CD8-positive, alpha-beta memory T cell (primary cell): ENCODE results near the gene MAP3K7CL. TPM values are rescaled to one million over a fixed set of nuclear protein-coding genes. Genes with fewer than 3 reads are reported as not detected.
A peak's percentile ranks its signal among the peaks of the same experiment; 100 is the strongest.

ENCODE experiments used
- CTCF ChIA-PET: fragments of 350-600 bp; sonication (Branson Sonifier 250); formaldehyde crosslinking; loops from one replicate; lab custom pipeline; 2021; ENCODE audit warnings: antibody characterized with exemption; lab: Charles Lee
- POLR2A ChIA-PET: fragments of 350-600 bp; sonication (Branson Sonifier 250); formaldehyde crosslinking; loops from one replicate; lab custom pipeline; 2021; ENCODE audit warnings: antibody characterized with exemption; lab: Charles Lee
- DNase-seq, 5 donors: peaks; one replicate each; pipeline versions ENCODE4 v3.0.0 to v3.0.0-alpha.2; 2020 to 2022; ENCODE audit warnings: mixed read lengths in 1 of 5
- H3K27ac ChIP-seq: one replicate; pipeline ENCODE4 v1.7.0; 2013; ENCODE audit warnings: low read depth, mild to moderate bottlenecking, low read length, moderate library complexity
- H3K27me3 ChIP-seq: 2 replicates; pipeline ENCODE4 v1.7.0; 2013; ENCODE audit warnings: low read length, mild to moderate bottlenecking; ENCODE audit not compliant: insufficient read depth, poor library complexity, severe bottlenecking
- H3K36me3 ChIP-seq: 2 replicates; pipeline ENCODE4 v1.7.0; 2013; ENCODE audit warnings: mild to moderate bottlenecking, low read length, moderate library complexity; ENCODE audit not compliant: insufficient read depth
- H3K4me1 ChIP-seq: 2 replicates; pipeline ENCODE4 v1.7.0; 2013; ENCODE audit warnings: mild to moderate bottlenecking, low read length, moderate library complexity; ENCODE audit not compliant: insufficient read depth
- H3K4me3 ChIP-seq: 2 replicates; pipeline ENCODE4 v1.7.0; 2013; ENCODE audit warnings: mild to moderate bottlenecking, low read length
- H3K9me3 ChIP-seq: 2 replicates; pipeline ENCODE4 v1.7.0; 2013; ENCODE audit warnings: mild to moderate bottlenecking, low read length
- H3K27ac Mint-ChIP-seq, 8 donors: one replicate each; pipeline ENCODE4 v1.8.0; 2020 to 2021; ENCODE audit warnings: mixed read lengths in 8 of 8, mild to moderate bottlenecking in 6 of 8, inconsistent platforms in 3 of 8, moderate library complexity in 3 of 8
- H3K27me3 Mint-ChIP-seq, 2 donors: one replicate each; pipeline ENCODE4 v1.8.0; 2020 to 2021; ENCODE audit warnings: mixed read lengths in 2 of 2, mild to moderate bottlenecking in 1 of 2, moderate library complexity in 1 of 2
- H3K36me3 Mint-ChIP-seq, 3 donors: one replicate each; pipeline ENCODE4 v1.8.0; 2020 to 2021; ENCODE audit warnings: mixed read lengths in 3 of 3, inconsistent platforms in 1 of 3, mild to moderate bottlenecking in 1 of 3
- H3K4me1 Mint-ChIP-seq, 3 donors: one replicate each; pipeline ENCODE4 v1.8.0; 2020 to 2021; ENCODE audit warnings: mixed read lengths in 3 of 3, inconsistent platforms in 1 of 3, mild to moderate bottlenecking in 1 of 3
- H3K4me3 Mint-ChIP-seq, 7 donors: one replicate each; pipeline ENCODE4 v1.8.0; 2020 to 2021; ENCODE audit warnings: mixed read lengths in 7 of 7, mild to moderate bottlenecking in 6 of 7, moderate library complexity in 4 of 7, inconsistent platforms in 2 of 7
- H3K9me3 Mint-ChIP-seq, 5 donors: one replicate each; pipeline ENCODE4 v1.8.0; 2020 to 2022; ENCODE audit warnings: mixed read lengths in 5 of 5, mild to moderate bottlenecking in 3 of 5, moderate library complexity in 2 of 5, inconsistent platforms in 1 of 5
- polyA plus RNA-seq: library from polyadenylated mRNA; unstranded; fragments of 300-500 nt; fragmentation: Illumina TruSeq; gene quantifications from one replicate; pipeline ENCODE4 v1.2.3, GENCODE V29; 2021
- total RNA-seq, 2 experiments: library from RNA; stranded (reverse); gene quantifications; one replicate each; pipeline ENCODE4 v1.2.3, GENCODE V29; 2021

MAP3K7CL gene
- total and polyA plus RNA-seq, 3 experiments from 2014 or later, result 4.2 to 6.0 (median 4.6) TPM

DNA sequence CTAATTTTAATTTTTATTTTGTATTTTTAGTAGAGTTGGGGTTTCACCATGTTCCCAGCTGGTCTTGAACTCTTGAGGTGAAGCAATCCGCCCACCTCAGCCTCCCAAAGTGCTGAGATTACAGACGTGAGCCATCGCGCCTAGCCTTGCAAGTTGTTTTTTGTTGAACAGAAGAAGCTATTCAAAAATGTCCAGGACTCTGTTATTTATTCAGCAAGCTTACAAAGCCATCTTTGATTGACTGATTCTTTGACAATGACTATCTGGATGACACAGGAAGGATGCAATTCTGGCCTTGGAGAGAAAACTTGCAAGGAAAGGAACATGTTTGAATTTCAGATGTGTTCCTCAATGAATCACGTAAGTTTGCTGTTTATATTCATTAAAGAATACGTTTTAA, 63.5 kb downstream of the MAP3K7CL start:
- Mint-ChIP-seq H3K4me1 (peaks cover 14 to 22% (median 20%) of the 10 kb centered on the region in 3 donors), H3K36me3 (peaks cover 0 to 5% (median 0%) of the 10 kb centered on the region in 3 donors), H3K4me3 (no peak overlapping the region), H3K27ac (no peak overlapping the region), H3K27me3 (peaks cover 7 to 8% of the 10 kb centered on the region in 2 donors), H3K9me3 (peaks cover 4 to 15% (median 12%) of the 10 kb centered on the region in 5 donors)
- DNase-seq, result no peak
- H3K4me1 ChIP-seq, result peaks cover 16% of the 10 kb centered on the region
- no peak overlapping the region for H3K4me3 ChIP-seq
- H3K27me3 ChIP-seq, result no peaks in the 10 kb centered on the region
- H3K36me3 ChIP-seq, result no peaks in the 10 kb centered on the region
- CTCF ChIA-PET, result no interaction called here
- H3K9me3 ChIP-seq, result no peaks in the 10 kb centered on the region
- no peak overlapping the region for H3K27ac ChIP-seq
- POLR2A ChIA-PET, result no interaction called here

DNA sequence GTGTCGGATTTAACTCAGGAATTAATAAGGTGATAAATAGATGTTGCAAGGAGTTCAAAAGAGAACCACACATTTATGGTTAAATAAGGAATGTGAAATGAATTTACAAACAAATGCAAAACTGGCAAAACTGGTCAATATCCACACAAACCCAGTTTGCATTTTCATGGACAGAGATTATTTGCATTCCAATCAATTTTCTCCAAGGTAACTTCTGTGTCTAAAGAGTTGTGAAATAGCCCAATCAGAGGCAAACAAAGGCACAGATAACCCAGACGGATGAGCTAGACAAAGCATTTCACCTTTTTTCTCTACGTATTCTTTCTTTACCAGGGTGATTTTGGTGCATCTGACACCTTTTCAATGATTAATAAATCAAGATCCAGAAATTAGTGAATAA, 63.9 kb downstream of the MAP3K7CL start:
- CTCF ChIA-PET, result no interaction called here
- H3K36me3 Mint-ChIP-seq, result peaks cover 0 to 5% (median 0%) of the 10 kb centered on the region in 3 donors
- H3K27ac Mint-ChIP-seq, result no peak overlapping the region
- H3K9me3 Mint-ChIP-seq, result peaks cover 8 to 17% (median 15%) of the 10 kb centered on the region in 5 donors
- H3K9me3 ChIP-seq, result no peaks in the 10 kb centered on the region
- POLR2A ChIA-PET, result no interaction called here
- peaks cover 7 to 8% of the 10 kb centered on the region in 2 donors for H3K27me3 Mint-ChIP-seq
- no peaks in the 10 kb centered on the region for H3K27me3 ChIP-seq
- H3K27ac ChIP-seq, result no peak overlapping the region
- H3K4me1 ChIP-seq, result peaks cover 16% of the 10 kb centered on the region
- no peaks in the 10 kb centered on the region for H3K36me3 ChIP-seq
- no peak overlapping the region for H3K4me3 ChIP-seq
- no peak overlapping the region for H3K4me3 Mint-ChIP-seq
- DNase-seq, result no peak
- peaks cover 14 to 22% (median 20%) of the 10 kb centered on the region in 3 donors for H3K4me1 Mint-ChIP-seq

DNA sequence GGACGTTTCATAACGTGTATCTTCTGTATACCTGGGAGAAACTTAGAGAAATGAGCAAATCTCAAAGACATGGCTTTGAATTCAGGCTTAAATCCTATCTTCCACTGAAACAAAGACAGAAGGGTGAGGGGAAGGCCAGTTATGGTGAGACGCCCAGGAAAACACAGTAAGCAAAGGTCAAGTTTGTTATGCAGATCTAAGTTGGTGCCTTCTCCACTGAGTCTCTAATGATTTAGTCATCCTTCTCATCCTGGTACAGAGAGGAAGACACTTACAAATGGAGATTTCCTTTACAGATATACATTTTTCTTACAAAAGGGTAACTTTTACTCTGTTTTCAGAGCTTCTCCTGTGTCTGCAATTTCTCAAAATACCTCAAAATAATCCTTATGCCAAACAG, 64.4 kb downstream of the MAP3K7CL start:
- H3K36me3 ChIP-seq, result no peaks in the 10 kb centered on the region
- no peaks in the 10 kb centered on the region for H3K9me3 ChIP-seq
- peaks cover 9 to 19% (median 17%) of the 10 kb centered on the region in 5 donors for H3K9me3 Mint-ChIP-seq
- no peak overlapping the region for H3K4me3 ChIP-seq
- DNase-seq, result no peak
- peaks cover 7 to 8% of the 10 kb centered on the region in 2 donors for H3K27me3 Mint-ChIP-seq
- no peak overlapping the region for H3K4me3 Mint-ChIP-seq
- CTCF ChIA-PET, result no interaction called here
- H3K36me3 Mint-ChIP-seq, result peaks cover 0 to 5% (median 0%) of the 10 kb centered on the region in 3 donors
- H3K4me1 ChIP-seq, result peaks cover 16% of the 10 kb centered on the region
- POLR2A ChIA-PET, result no interaction called here
- H3K4me1 Mint-ChIP-seq, result peaks cover 14 to 22% (median 20%) of the 10 kb centered on the region in 3 donors
- no peak overlapping the region for H3K27ac ChIP-seq
- peak overlapping the region in 1 of 8 donors; percentile 38 for H3K27ac Mint-ChIP-seq
- H3K27me3 ChIP-seq, result no peaks in the 10 kb centered on the region

DNA sequence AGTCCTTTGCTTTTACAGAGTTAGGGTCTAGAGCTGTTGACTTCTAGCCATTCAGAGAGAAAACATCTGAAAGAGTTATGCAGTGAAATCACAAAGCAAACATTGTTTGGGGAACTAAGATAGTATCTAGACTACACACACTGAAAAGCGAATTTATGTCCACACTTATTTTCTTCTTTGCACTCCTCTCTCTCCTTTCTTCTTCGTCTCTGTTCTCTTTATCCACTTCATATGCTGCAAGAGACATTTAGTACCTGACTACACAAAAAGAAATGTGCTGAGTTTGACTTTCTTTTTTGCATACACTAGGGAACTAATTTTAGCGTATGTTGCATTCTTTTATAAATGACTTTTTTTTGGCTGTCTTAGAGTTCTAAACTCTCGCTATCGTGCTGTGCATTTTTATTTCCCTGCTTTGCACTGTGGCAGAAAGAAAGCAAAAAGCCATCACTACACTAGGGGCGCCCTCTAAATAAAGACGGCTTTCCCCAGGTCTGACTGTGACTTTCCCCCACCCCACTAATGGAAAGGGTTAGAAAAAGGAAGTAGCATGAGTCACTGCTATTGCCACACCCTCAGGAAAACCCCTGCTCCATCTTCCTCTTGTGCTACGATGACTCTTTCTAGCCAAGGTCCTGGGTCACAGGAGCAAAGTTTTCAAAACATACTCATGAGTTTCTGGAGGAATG, 65.7 kb downstream of the MAP3K7CL start:
- H3K9me3 ChIP-seq, result no peaks in the 10 kb centered on the region
- Mint-ChIP-seq H3K4me3 (peak overlapping the region; percentile 55 to 87 (median 73)), H3K4me1 (peaks cover 14 to 22% (median 20%) of the 10 kb centered on the region in 3 donors), H3K36me3 (peaks cover 0 to 16% (median 0%) of the 10 kb centered on the region in 3 donors), H3K27me3 (peaks cover 5 to 8% of the 10 kb centered on the region in 2 donors), H3K9me3 (peaks cover 18 to 30% (median 27%) of the 10 kb centered on the region in 5 donors), H3K27ac (peak overlapping the region; percentile 5 to 84 (median 56))
- ChIA-PET POLR2A (interaction anchor here (0.5 kb wide), 1 partner anchor 157 kb away, joined by 3 read pairs; no protein-coding TSS in a partner anchor), CTCF (no interaction called here)
- H3K4me3 ChIP-seq, result peak overlapping the region; percentile 43
- H3K27ac ChIP-seq, result no peak overlapping the region
- H3K27me3 ChIP-seq, result no peaks in the 10 kb centered on the region
- peak in 4 of 5 donors; percentile 16 to 70 (median 29) for DNase-seq
- H3K36me3 ChIP-seq, result no peaks in the 10 kb centered on the region
- H3K4me1 ChIP-seq, result peaks cover 16% of the 10 kb centered on the region

DNA sequence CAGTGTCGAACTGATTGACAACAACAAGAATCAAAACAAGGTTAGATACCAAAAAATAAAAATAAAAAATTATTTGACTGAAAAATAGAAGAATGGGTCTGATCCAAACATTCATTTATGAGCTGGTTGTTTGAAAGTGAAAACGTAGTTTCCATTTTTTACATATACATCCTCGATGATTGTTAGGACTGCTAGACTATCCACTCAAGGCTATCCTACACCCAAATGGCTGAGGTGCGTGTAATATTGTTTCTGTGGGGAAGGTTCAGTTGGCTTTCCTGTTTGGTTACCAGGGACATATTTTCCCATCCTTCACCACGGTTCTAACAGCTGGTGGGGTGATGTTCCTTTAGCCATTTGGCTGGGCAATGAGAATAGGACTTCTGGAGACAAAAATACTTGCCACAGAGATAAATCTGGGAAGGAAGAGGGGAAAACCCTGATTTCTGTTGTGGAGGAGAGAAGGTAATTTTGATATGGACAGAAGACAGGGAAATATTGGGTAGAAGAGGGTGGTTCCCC, 66.3 kb downstream of the MAP3K7CL start:
- POLR2A ChIA-PET, result no interaction called here
- CTCF ChIA-PET, result no interaction called here
- H3K36me3 Mint-ChIP-seq, result peaks cover 0 to 22% (median 0%) of the 10 kb centered on the region in 3 donors
- H3K9me3 ChIP-seq, result no peaks in the 10 kb centered on the region
- peaks cover 14 to 22% (median 20%) of the 10 kb centered on the region in 3 donors for H3K4me1 Mint-ChIP-seq
- H3K9me3 Mint-ChIP-seq, result peaks cover 24 to 36% (median 32%) of the 10 kb centered on the region in 5 donors
- peak overlapping the region in 6 of 8 donors; percentile 5 to 73 (median 56) for H3K27ac Mint-ChIP-seq
- H3K36me3 ChIP-seq, result no peaks in the 10 kb centered on the region
- no peaks in the 10 kb centered on the region for H3K27me3 ChIP-seq
- peaks cover 5 to 8% of the 10 kb centered on the region in 2 donors for H3K27me3 Mint-ChIP-seq
- H3K4me3 ChIP-seq, result peak overlapping the region; percentile 16
- no peak overlapping the region for H3K27ac ChIP-seq
- DNase-seq, result no peak
- peak overlapping the region; percentile 55 to 87 (median 73) for H3K4me3 Mint-ChIP-seq
- peaks cover 16% of the 10 kb centered on the region for H3K4me1 ChIP-seq

DNA sequence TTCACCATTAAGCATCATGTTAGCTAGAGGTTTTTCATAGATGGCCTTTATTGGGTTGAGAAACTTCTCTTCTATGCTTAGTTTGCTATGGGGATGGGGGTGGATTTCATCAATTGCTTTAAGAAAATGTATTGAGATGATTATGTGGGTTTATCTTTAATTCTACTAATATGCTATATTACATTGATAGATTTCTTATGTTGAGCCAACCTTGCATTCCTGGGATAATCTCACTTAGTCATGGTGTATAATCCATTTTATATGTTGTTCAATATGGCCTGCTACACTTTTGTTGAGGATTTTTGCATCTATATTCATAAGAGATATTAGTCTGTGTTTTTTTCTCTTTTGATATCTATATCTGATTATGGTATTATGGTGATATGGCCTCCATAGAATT, 70.7 kb downstream of the MAP3K7CL start:
- ChIA-PET POLR2A (no interaction called here), CTCF (no interaction called here)
- no peaks in the 10 kb centered on the region for H3K27me3 ChIP-seq
- no peaks in the 10 kb centered on the region for H3K9me3 ChIP-seq
- no peak overlapping the region for H3K4me3 ChIP-seq
- Mint-ChIP-seq H3K27me3 (peaks cover 7 to 12% of the 10 kb centered on the region in 2 donors), H3K27ac (no peak overlapping the region), H3K9me3 (peaks cover 35 to 49% (median 45%) of the 10 kb centered on the region in 5 donors), H3K4me1 (peaks cover 7 to 10% (median 10%) of the 10 kb centered on the region in 3 donors), H3K4me3 (no peak overlapping the region), H3K36me3 (peaks cover 0 to 27% (median 0%) of the 10 kb centered on the region in 3 donors)
- no peak overlapping the region for H3K27ac ChIP-seq
- H3K4me1 ChIP-seq, result peaks cover 9% of the 10 kb centered on the region
- no peaks in the 10 kb centered on the region for H3K36me3 ChIP-seq
- DNase-seq, result no peak

DNA sequence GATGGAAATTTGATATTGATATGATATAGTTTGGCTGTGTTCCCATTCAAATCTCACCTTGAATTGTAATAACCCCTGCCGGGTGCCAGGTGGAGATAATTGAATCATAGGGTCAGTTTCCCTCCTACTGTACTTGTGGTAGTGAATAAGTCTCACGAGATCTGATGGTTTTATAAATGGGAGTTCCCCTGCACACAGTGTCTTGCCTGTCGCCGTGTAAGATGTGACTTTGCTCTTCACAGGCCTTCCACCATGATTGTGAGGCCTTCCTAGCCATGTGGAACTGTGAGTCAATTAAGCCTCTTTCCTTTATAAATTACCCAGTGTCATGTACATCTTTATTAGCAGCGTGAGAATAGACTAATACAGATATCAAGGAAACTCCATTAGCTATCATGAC, 74.6 kb downstream of the MAP3K7CL start:
- POLR2A ChIA-PET, result no interaction called here

DNA sequence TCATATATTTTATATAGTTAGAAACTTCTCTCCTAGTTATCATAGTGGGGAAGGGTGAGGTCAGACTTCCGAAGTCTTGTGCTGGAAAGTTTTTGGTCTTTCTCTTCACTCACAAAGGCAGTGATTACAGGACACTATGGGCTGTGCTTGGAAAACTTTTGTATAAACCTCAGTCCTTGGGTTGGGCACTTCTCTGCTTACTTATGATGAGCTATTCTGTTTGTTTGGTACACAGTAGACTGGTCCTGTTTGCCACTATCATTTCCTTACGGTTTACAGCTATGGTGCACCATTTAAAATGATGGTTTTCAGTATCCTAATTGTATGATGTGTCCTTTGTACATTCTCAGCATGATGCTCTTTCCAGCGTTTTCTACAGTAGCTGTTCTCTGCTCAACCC, 75.5 kb downstream of the MAP3K7CL start:
- Histone ChIP-seq H3K27ac (no peak overlapping the region), H3K4me1 (no peaks in the 10 kb centered on the region), H3K9me3 (no peaks in the 10 kb centered on the region), H3K36me3 (no peaks in the 10 kb centered on the region), H3K4me3 (no peak overlapping the region), H3K27me3 (no peaks in the 10 kb centered on the region)
- no peak overlapping the region for H3K4me3 Mint-ChIP-seq
- CTCF ChIA-PET, result interaction anchor here (1.0 kb wide), 1 partner anchor 166 kb away, joined by 3 read pairs; no protein-coding TSS in a partner anchor
- POLR2A ChIA-PET, result no interaction called here
- H3K36me3 Mint-ChIP-seq, result peaks cover 0 to 12% (median 0%) of the 10 kb centered on the region in 3 donors
- peaks cover 16 to 21% (median 19%) of the 10 kb centered on the region in 5 donors for H3K9me3 Mint-ChIP-seq
- no peak for DNase-seq
- H3K4me1 Mint-ChIP-seq, result no peaks in the 10 kb centered on the region
- H3K27me3 Mint-ChIP-seq, result peaks cover 7 to 24% of the 10 kb centered on the region in 2 donors
- H3K27ac Mint-ChIP-seq, result no peak overlapping the region

More for the DNA sequence above, 74.6 kb downstream of the MAP3K7CL start:
- Histone ChIP-seq H3K27me3 (no peaks in the 10 kb centered on the region), H3K4me1 (no peaks in the 10 kb centered on the region), H3K9me3 (no peaks in the 10 kb centered on the region), H3K36me3 (no peaks in the 10 kb centered on the region), H3K4me3 (no peak overlapping the region), H3K27ac (no peak overlapping the region)
- peaks cover 7 to 24% of the 10 kb centered on the region in 2 donors for H3K27me3 Mint-ChIP-seq
- H3K36me3 Mint-ChIP-seq, result peaks cover 0 to 21% (median 0%) of the 10 kb centered on the region in 3 donors
- CTCF ChIA-PET, result no interaction called here
- no peaks in the 10 kb centered on the region for H3K4me1 Mint-ChIP-seq
- H3K9me3 Mint-ChIP-seq, result peaks cover 25 to 31% (median 26%) of the 10 kb centered on the region in 5 donors
- no peak for DNase-seq
- no peak overlapping the region for H3K27ac Mint-ChIP-seq
- no peak overlapping the region for H3K4me3 Mint-ChIP-seq
